Activated T-cell treated with anti-CD3 and anti-CD28 coated beads, Interleukin-2, amount 50 U/mL, for 4 hours (primary cell): Measurements from ENCODE around the gene TMEM253. TPM values are rescaled to one million over a fixed set of nuclear protein-coding genes. Genes with fewer than 3 reads are reported as not detected.

Experiments used
- ATAC-seq, 2 donors: fragments of 200-7000 bp; cut with Tn5 transposase; one replicate each; pipeline ENCODE4 v1.10.0; 2021
- DNase-seq: peaks from one replicate; pipeline ENCODE4 v3.0.0-alpha.2; 2020
- H3K27me3 Mint-ChIP-seq: one replicate; pipeline ENCODE4 v1.8.0; 2021; ENCODE audit warnings: low read depth, mixed read lengths
- H3K36me3 Mint-ChIP-seq: one replicate; pipeline ENCODE4 v1.8.0; 2022; ENCODE audit warnings: mixed read lengths; ENCODE audit not compliant: insufficient read depth
- H3K4me1 Mint-ChIP-seq: one replicate; pipeline ENCODE4 v1.8.0; 2021; ENCODE audit warnings: low read depth, mixed read lengths
- H3K4me3 Mint-ChIP-seq: one replicate; pipeline ENCODE4 v1.8.0; 2021; ENCODE audit warnings: mild to moderate bottlenecking, moderate library complexity, mixed read lengths
- H3K9me3 Mint-ChIP-seq: one replicate; pipeline ENCODE4 v1.8.0; 2021; ENCODE audit warnings: mixed read lengths
- total RNA-seq, 3 donors: library from RNA; stranded (reverse); gene quantifications; one replicate each; pipeline ENCODE4 v1.2.1, GENCODE V29; 2021

TMEM253 gene
- total RNA-seq, 3 donors from 2014 or later: not detected

GRCh38 chr14:21102521-21103410, 1.9 kb downstream of the TMEM253 start:
- Mint-ChIP-seq H3K27me3 (peaks cover 2% of the 10 kb centered on the region), H3K9me3 (no peaks in the 10 kb centered on the region), H3K4me3 (peak overlapping the region; percentile 80), H3K4me1 (peaks cover 33% of the 10 kb centered on the region), H3K36me3 (no peaks in the 10 kb centered on the region)
- DNase-seq: no peak
- ATAC-seq: no peak

DNA sequence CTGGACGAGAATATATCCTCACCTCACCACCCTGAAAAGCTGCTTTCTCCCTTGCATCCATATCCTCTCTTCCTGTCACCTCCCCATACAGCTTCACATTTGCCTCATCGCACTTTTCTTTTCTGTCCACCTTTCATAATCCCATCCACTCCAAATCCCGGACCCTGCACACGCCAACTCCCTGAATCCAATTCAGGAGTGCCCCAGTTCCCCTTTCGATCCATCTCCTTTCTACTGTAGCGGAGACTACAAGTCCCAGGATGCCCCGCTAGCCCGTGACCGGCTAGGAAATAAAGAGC, 2.5 kb downstream of the TMEM253 start:
- ATAC-seq: no peak

GRCh38 chr14:21103710-21104447, 3.0 kb downstream of the TMEM253 start:
- Mint-ChIP-seq H3K4me1 (peaks cover 30% of the 10 kb centered on the region), H3K4me3 (peak overlapping the region; percentile 80), H3K36me3 (no peaks in the 10 kb centered on the region), H3K27me3 (peaks cover 2% of the 10 kb centered on the region), H3K9me3 (no peaks in the 10 kb centered on the region)
- peak; percentile 90 to 91 for ATAC-seq
- DNase-seq: peak; percentile 90

More for the DNA sequence above, 2.5 kb downstream of the TMEM253 start:
- H3K4me3 Mint-ChIP-seq: peak overlapping the region; percentile 80
- peaks cover 33% of the 10 kb centered on the region for H3K4me1 Mint-ChIP-seq
- no peaks in the 10 kb centered on the region for H3K36me3 Mint-ChIP-seq
- H3K9me3 Mint-ChIP-seq: no peaks in the 10 kb centered on the region
- H3K27me3 Mint-ChIP-seq: peaks cover 2% of the 10 kb centered on the region
- no peak for DNase-seq

GRCh38 chr14:21104448-21105060, 3.7 kb downstream of the TMEM253 start:
- ATAC-seq (peak; percentile 55 to 58), DNase-seq (peak; percentile 52)
- Mint-ChIP-seq H3K36me3 (no peaks in the 10 kb centered on the region), H3K27me3 (peaks cover 2% of the 10 kb centered on the region), H3K4me1 (peaks cover 24% of the 10 kb centered on the region), H3K9me3 (no peaks in the 10 kb centered on the region), H3K4me3 (peak overlapping the region; percentile 80)

GRCh38 chr14:21105095-21105494, 4.2 kb downstream of the TMEM253 start:
- no peaks in the 10 kb centered on the region for H3K9me3 Mint-ChIP-seq
- no peaks in the 10 kb centered on the region for H3K36me3 Mint-ChIP-seq
- ATAC-seq: no peak
- peaks cover 2% of the 10 kb centered on the region for H3K27me3 Mint-ChIP-seq
- peaks cover 23% of the 10 kb centered on the region for H3K4me1 Mint-ChIP-seq
- no peak for DNase-seq
- H3K4me3 Mint-ChIP-seq: peak overlapping the region; percentile 80

DNA sequence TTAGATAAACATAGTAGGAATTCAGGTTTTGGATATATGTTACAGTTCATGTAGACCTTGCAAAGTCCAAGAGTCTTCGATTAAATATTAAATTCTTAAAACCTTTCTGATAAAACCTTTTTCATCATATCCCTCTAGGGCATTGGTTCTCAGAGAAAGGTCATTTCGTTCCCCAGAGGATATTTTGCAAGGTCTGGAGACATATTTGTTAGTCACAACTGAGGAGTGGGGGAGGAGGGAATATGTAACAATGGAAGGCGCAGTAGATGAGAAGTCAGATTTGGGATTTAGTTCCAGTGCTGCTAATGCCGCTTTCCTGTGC, 5.3 kb downstream of the TMEM253 start:
- Mint-ChIP-seq H3K27me3 (no peaks in the 10 kb centered on the region), H3K4me3 (no peak overlapping the region), H3K36me3 (no peaks in the 10 kb centered on the region), H3K4me1 (peaks cover 23% of the 10 kb centered on the region), H3K9me3 (no peaks in the 10 kb centered on the region)
- no peak for ATAC-seq
- no peak for DNase-seq

- ATAC-seq: no peak
- peaks cover 23% of the 10 kb centered on the region for H3K4me1 Mint-ChIP-seq
- no peaks in the 10 kb centered on the region for H3K36me3 Mint-ChIP-seq
- no peak overlapping the region for H3K4me3 Mint-ChIP-seq
- DNase-seq: peak; percentile 72
- no peaks in the 10 kb centered on the region for H3K27me3 Mint-ChIP-seq
- no peaks in the 10 kb centered on the region for H3K9me3 Mint-ChIP-seq
Observed at GRCh38 chr14:21106498-21107282, 5.8 kb downstream of the TMEM253 start.

GRCh38 chr14:21107283-21107800, 6.5 kb downstream of the TMEM253 start:
- H3K36me3 Mint-ChIP-seq: no peaks in the 10 kb centered on the region
- ATAC-seq: no peak
- no peak overlapping the region for H3K4me3 Mint-ChIP-seq
- H3K9me3 Mint-ChIP-seq: no peaks in the 10 kb centered on the region
- peaks cover 20% of the 10 kb centered on the region for H3K4me1 Mint-ChIP-seq
- DNase-seq: no peak
- no peaks in the 10 kb centered on the region for H3K27me3 Mint-ChIP-seq

DNA sequence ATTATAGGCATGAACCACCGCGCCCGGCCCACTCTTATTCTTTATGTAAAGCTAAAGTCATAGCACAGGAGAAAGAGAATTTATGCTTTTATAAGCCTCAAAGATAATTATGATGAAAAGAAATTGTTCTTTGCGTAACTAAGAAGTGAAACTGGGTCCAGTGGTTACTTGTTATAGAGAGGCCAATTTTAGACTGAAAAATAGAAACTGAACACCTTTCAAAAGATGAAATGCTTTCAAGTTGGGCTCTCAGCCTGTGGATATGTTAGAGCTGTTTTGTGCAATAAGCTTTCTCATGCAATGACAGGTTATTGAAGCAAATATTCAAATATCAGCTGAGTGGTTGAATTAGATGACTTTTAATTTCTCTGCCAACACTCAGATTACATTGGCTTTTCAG, 7.9 kb downstream of the TMEM253 start:
- no peak for DNase-seq
- Mint-ChIP-seq H3K27me3 (no peaks in the 10 kb centered on the region), H3K9me3 (no peaks in the 10 kb centered on the region), H3K36me3 (no peaks in the 10 kb centered on the region), H3K4me3 (no peak overlapping the region), H3K4me1 (peaks cover 11% of the 10 kb centered on the region)
- no peak for ATAC-seq

- ATAC-seq (peak; percentile 72 to 82), DNase-seq (no peak)
- Mint-ChIP-seq H3K36me3 (no peaks in the 10 kb centered on the region), H3K9me3 (no peaks in the 10 kb centered on the region), H3K27me3 (no peaks in the 10 kb centered on the region), H3K4me3 (no peak overlapping the region), H3K4me1 (peaks cover 9% of the 10 kb centered on the region)
Observed at GRCh38 chr14:21109377-21110138, 8.7 kb downstream of the TMEM253 start.

DNA sequence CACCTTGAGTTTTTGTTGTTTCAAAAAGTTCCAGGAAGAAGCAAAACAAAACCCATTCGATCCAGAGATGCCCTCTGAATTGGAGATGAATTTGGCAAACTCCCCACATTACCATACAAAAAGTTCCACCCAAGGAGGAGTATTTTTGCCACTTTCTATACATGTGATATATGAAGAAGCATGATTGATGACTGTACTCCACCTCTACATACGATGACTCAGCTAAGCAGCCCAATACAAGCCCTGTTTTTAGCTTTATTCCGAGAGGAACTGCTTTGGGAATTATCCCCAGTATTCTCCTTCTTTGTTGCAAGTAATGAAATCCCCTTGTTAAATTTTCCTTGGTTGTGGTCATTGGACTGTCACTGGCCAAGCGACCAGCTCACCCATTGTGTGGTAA, 11.4 kb downstream of the TMEM253 start:
- H3K4me3 Mint-ChIP-seq: no peak overlapping the region
- DNase-seq: no peak
- no peaks in the 10 kb centered on the region for H3K36me3 Mint-ChIP-seq
- no peaks in the 10 kb centered on the region for H3K4me1 Mint-ChIP-seq
- no peaks in the 10 kb centered on the region for H3K9me3 Mint-ChIP-seq
- H3K27me3 Mint-ChIP-seq: no peaks in the 10 kb centered on the region
- ATAC-seq: no peak

DNA sequence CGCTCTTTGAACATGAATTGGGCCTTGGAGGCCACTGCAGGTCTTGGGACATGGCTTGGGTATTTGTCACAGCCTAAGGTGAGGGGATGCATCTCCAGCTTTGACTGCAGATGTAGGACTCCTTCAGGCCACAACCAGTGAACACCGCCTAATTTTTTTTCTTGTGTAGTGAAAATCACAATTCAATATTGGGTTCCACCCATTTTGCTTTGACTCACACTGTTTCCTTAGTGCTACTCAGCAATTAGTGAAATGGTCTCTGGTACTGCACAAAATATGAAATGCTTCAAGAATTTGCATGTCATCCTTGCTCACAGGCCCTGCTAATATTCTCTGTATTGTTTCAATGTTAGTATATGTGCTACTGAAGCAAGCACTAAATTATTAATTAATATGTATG, 12.5 kb downstream of the TMEM253 start:
- ATAC-seq (no peak), DNase-seq (no peak)
- H3K9me3 Mint-ChIP-seq: no peaks in the 10 kb centered on the region
- H3K27me3 Mint-ChIP-seq: no peaks in the 10 kb centered on the region
- H3K4me3 Mint-ChIP-seq: no peak overlapping the region
- no peaks in the 10 kb centered on the region for H3K4me1 Mint-ChIP-seq
- no peaks in the 10 kb centered on the region for H3K36me3 Mint-ChIP-seq

GRCh38 chr14:21118933-21119332, 18.1 kb downstream of the TMEM253 start:
- Mint-ChIP-seq H3K4me1 (no peaks in the 10 kb centered on the region), H3K9me3 (no peaks in the 10 kb centered on the region), H3K36me3 (peaks cover 2% of the 10 kb centered on the region), H3K27me3 (peaks cover 30% of the 10 kb centered on the region), H3K4me3 (no peak overlapping the region)
- DNase-seq: no peak
- ATAC-seq: no peak
